Hepatocyte (in vitro differentiated cells): ENCODE results near the gene FDCSP. TPM values are rescaled to one million over a fixed set of nuclear protein-coding genes. Genes with fewer than 3 reads are reported as not detected.

ENCODE experiments used
- DNase-seq: peaks from one replicate; pipeline ENCODE4 v3.0.0-alpha.2; 2016; ENCODE audit warnings: low spot score
- H2AFZ ChIP-seq: fragments of 200-600 bp; sonication (generic); 2 replicates; pipeline ENCODE4 v1.6.0; 2016; ENCODE audit warnings: antibody characterized with exemption, mild to moderate bottlenecking
- H3K27ac ChIP-seq: fragments of 200-600 bp; sonication (generic); 2 replicates; pipeline ENCODE4 v1.5.1; 2016; ENCODE audit warnings: mild to moderate bottlenecking
- H3K27me3 ChIP-seq: fragments of 200-600 bp; sonication (generic); 2 replicates; pipeline ENCODE4 v1.6.1; 2016
- H3K36me3 ChIP-seq: fragments of 200-600 bp; sonication (generic); replicated peaks from 2 replicates; pipeline ENCODE4 v1.5.1; 2016; ENCODE audit warnings: low read depth; ENCODE audit not compliant: insufficient read depth
- H3K4me1 ChIP-seq: fragments of 200-600 bp; sonication (generic); 2 replicates; pipeline ENCODE4 v1.5.1; 2016; ENCODE audit warnings: mild to moderate bottlenecking, moderate library complexity; ENCODE audit not compliant: insufficient read depth
- H3K4me2 ChIP-seq: fragments of 200-600 bp; sonication (generic); 2 replicates; pipeline ENCODE4 v1.6.0; 2016
- H3K4me3 ChIP-seq: fragments of 200-600 bp; sonication (generic); 2 replicates; pipeline ENCODE4 v1.5.1; 2016; ENCODE audit warnings: mild to moderate bottlenecking
- H3K79me2 ChIP-seq: fragments of 200-600 bp; sonication (generic); 2 replicates; pipeline ENCODE4 v1.6.0; 2017; ENCODE audit warnings: mild to moderate bottlenecking
- H3K9me2 ChIP-seq: fragments of 200-600 bp; sonication (generic); replicated peaks from 2 replicates; pipeline ENCODE4 v1.6.0; 2017; ENCODE audit warnings: mild to moderate bottlenecking; ENCODE audit not compliant: insufficient read depth
- H3K9me3 ChIP-seq: fragments of 200-600 bp; sonication (generic); 2 replicates; pipeline ENCODE4 v1.5.1; 2016; ENCODE audit warnings: low read depth, mild to moderate bottlenecking
- H4K20me1 ChIP-seq: fragments of 200-600 bp; sonication (generic); 2 replicates; pipeline ENCODE4 v1.6.0; 2016; ENCODE audit warnings: mild to moderate bottlenecking; ENCODE audit not compliant: insufficient read depth, poor library complexity, severe bottlenecking
- EZH2 ChIP-seq: fragments of 200-600 bp; sonication (generic); IDR thresholded peaks from 2 replicates; pipeline ENCODE4 v1.6.1; 2016; ENCODE audit warnings: antibody characterized with exemption, mild to moderate bottlenecking, borderline replicate concordance
- EZH2phosphoT487 ChIP-seq: fragments of 200-600 bp; sonication (generic); IDR thresholded peaks from one replicate; pipeline ENCODE4 v1.6.1; 2018; ENCODE audit warnings: antibody characterized with exemption, mild to moderate bottlenecking, low read depth, moderate library complexity; ENCODE audit not compliant: unreplicated experiment, severe bottlenecking
- whole genome bisulfite sequencing: methylation state at CpG from one replicate; pipeline ENCODE4 v1.1.6; 2016; ENCODE audit warnings: low lambda C conversion rate; ENCODE audit errors: missing lambda C conversion rate; 5-methylcytosine and 5-hydroxymethylcytosine counted together
- polyA plus RNA-seq: library from polyadenylated mRNA; unstranded; fragments of >200 nt; fragmentation: Nextera tagmentation; extraction: Ambion mirVana; gene quantifications from 2 replicates; pipeline ENCODE4 v1.2.1, GENCODE V29; 2016
- total RNA-seq: library from RNA; depleted of rRNA; stranded (reverse); fragments of >200 nt; gene quantifications from 2 replicates; pipeline ENCODE4 v1.2.3, GENCODE V29; 2014
- TF ChIP-seq, protein P1 (sequence below): fragments of 200-600 bp; sonication (generic); IDR thresholded peaks from 2 replicates; pipeline ENCODE4 v1.5.1; 2016; ENCODE audit warnings: antibody characterized with exemption, mild to moderate bottlenecking; ENCODE audit not compliant: poor library complexity

Gene FDCSP
- total and polyA plus RNA-seq, 2 experiments from 2014 or later, result not detected

DNA sequence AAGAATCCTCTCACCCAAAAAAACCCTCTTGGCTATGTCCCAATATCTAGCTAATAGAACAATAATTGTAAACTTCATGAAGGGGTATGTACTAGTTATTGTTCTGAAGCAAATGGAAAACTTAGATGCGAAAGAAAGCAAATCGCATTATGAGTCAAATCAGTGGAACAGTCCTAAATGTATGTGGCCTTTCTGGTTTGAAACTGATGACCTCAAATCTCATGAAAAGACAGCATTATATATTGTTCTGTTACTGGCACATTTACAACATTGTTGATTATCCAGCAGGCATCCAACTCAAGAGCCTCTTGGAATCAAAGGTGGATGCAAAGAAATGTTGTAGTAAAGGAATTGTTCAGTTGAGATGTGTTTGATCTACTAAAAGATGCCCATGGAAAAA lies 51.2 kb downstream of the FDCSP start:
- WGBS, result 100% methylated on average over 2 of the region's 2 CpGs

GRCh38 chr4:70280567-70280966 lies 54.6 kb downstream of the FDCSP start:
- Histone ChIP-seq H2AFZ (no peak overlapping the region), H3K36me3 (no peaks in the 10 kb centered on the region), H3K9me2 (no peaks in the 10 kb centered on the region), H3K4me2 (no peak overlapping the region), H3K4me3 (no peak overlapping the region), H3K9me3 (no peaks in the 10 kb centered on the region), H4K20me1 (no peaks in the 10 kb centered on the region), H3K4me1 (no peaks in the 10 kb centered on the region), H3K27ac (no peak overlapping the region), H3K79me2 (no peaks in the 10 kb centered on the region), H3K27me3 (no peaks in the 10 kb centered on the region)
- 71% methylated on average over 1 of the region's 1 CpG for WGBS
- DNase-seq, result no peak
- TF ChIP-seq, protein P1, sequence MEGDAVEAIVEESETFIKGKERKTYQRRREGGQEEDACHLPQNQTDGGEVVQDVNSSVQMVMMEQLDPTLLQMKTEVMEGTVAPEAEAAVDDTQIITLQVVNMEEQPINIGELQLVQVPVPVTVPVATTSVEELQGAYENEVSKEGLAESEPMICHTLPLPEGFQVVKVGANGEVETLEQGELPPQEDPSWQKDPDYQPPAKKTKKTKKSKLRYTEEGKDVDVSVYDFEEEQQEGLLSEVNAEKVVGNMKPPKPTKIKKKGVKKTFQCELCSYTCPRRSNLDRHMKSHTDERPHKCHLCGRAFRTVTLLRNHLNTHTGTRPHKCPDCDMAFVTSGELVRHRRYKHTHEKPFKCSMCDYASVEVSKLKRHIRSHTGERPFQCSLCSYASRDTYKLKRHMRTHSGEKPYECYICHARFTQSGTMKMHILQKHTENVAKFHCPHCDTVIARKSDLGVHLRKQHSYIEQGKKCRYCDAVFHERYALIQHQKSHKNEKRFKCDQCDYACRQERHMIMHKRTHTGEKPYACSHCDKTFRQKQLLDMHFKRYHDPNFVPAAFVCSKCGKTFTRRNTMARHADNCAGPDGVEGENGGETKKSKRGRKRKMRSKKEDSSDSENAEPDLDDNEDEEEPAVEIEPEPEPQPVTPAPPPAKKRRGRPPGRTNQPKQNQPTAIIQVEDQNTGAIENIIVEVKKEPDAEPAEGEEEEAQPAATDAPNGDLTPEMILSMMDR, result no peak
- TF ChIP-seq EZH2phosphoT487, result no peak
- TF ChIP-seq EZH2, result no peak

More for the DNA sequence above, 51.2 kb downstream of the FDCSP start:
- Histone ChIP-seq H3K27ac (no peak overlapping the region), H3K27me3 (no peaks in the 10 kb centered on the region), H3K4me1 (no peaks in the 10 kb centered on the region), H3K79me2 (no peaks in the 10 kb centered on the region), H3K9me2 (no peaks in the 10 kb centered on the region), H3K9me3 (no peaks in the 10 kb centered on the region), H3K36me3 (no peaks in the 10 kb centered on the region), H3K4me2 (no peak overlapping the region), H2AFZ (no peak overlapping the region), H4K20me1 (no peaks in the 10 kb centered on the region), H3K4me3 (no peak overlapping the region)
- TF ChIP-seq EZH2 (no peak), EZH2phosphoT487 (no peak)
- TF ChIP-seq, protein P1, result no peak
- no peak for DNase-seq

Other genes with a start within 250 kb of the FDCSP start
- not detected in 2 replicates for gene STATH, start 230.2 kb upstream of the FDCSP start, total RNA-seq
- not detected in 2 replicates for gene STATH, start 230.2 kb upstream of the FDCSP start, polyA plus RNA-seq
- gene HTN3, start 197.7 kb upstream of the FDCSP start, total RNA-seq, result not detected in 2 replicates
- not detected in 2 replicates for gene HTN3, start 197.7 kb upstream of the FDCSP start, polyA plus RNA-seq
- gene HTN1, start 175.7 kb upstream of the FDCSP start, total RNA-seq, result not detected in 2 replicates
- gene HTN1, start 175.7 kb upstream of the FDCSP start, polyA plus RNA-seq, result not detected in 2 replicates
- not detected in 2 replicates for gene PRR27, start 71.9 kb upstream of the FDCSP start, total RNA-seq
- gene PRR27, start 71.9 kb upstream of the FDCSP start, polyA plus RNA-seq, result 0.48 TPM in 1 of 2 replicates, not detected in the other
- gene ODAM, start 30.4 kb upstream of the FDCSP start, total RNA-seq, result 1.2 and 5.3 TPM in 2 replicates
- gene ODAM, start 30.4 kb upstream of the FDCSP start, polyA plus RNA-seq, result 3.8 and 5.3 TPM in 2 replicates
- not detected in 2 replicates for gene CSN3, start 16.5 kb downstream of the FDCSP start, total RNA-seq
- 1.3 TPM in 1 of 2 replicates, not detected in the other for gene CSN3, start 16.5 kb downstream of the FDCSP start, polyA plus RNA-seq
- not detected in 2 replicates for gene CABS1, start 108.9 kb downstream of the FDCSP start, total RNA-seq
- gene CABS1, start 108.9 kb downstream of the FDCSP start, polyA plus RNA-seq, result not detected in 2 replicates
- not detected in 2 replicates for gene SMR3A, start 134.6 kb downstream of the FDCSP start, total RNA-seq
- gene SMR3A, start 134.6 kb downstream of the FDCSP start, polyA plus RNA-seq, result not detected in 2 replicates
- not detected in 2 replicates for gene SMR3B, start 157.0 kb downstream of the FDCSP start, total RNA-seq
- gene SMR3B, start 157.0 kb downstream of the FDCSP start, polyA plus RNA-seq, result not detected in 2 replicates
- gene OPRPN, start 171.8 kb downstream of the FDCSP start, total RNA-seq, result not detected in 2 replicates
- gene OPRPN, start 171.8 kb downstream of the FDCSP start, polyA plus RNA-seq, result not detected in 2 replicates
- not detected in 2 replicates for gene MUC7, start 246.1 kb downstream of the FDCSP start, total RNA-seq
- not detected in 2 replicates for gene MUC7, start 246.1 kb downstream of the FDCSP start, polyA plus RNA-seq